NCI-H2081 (cell line): ENCODE data around the gene SRGN.
"Not testable (repeated sequence)": the region's sequence is repeated elsewhere in the genome, so short reads cannot be mapped to it uniquely, and the experiment has no call there.

ENCODE experiments used
- DNase-seq, 2 experiments: peaks; one replicate each; lab custom pipeline; 2025; lab: John Stamatoyannopoulos, UW

The SRGN gene

GRCh38 chr10:69141304-69141703 lies 53.4 kb downstream of the SRGN start:
- no peak for DNase-seq

DNA sequence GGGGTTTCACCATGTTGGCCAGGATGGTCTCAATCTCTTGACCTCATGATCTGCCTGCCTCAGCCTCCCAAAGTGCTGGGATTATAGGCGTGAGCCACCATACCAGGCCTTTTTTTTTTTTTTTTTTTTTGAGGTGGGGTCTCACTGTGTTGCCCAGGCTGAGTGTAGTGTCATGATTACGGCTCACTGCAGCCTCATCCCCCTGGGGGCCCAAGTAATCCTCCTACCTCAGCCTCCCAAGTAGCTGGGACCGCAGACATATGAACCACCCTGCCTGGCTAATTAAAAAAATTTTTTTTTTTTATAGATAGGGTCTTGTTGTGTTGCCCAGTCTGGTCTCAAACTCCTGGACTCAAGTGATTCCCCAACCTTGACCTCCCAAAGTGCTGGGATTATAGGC lies 54.2 kb downstream of the SRGN start:
- DNase-seq: not testable (repeated sequence)

DNA sequence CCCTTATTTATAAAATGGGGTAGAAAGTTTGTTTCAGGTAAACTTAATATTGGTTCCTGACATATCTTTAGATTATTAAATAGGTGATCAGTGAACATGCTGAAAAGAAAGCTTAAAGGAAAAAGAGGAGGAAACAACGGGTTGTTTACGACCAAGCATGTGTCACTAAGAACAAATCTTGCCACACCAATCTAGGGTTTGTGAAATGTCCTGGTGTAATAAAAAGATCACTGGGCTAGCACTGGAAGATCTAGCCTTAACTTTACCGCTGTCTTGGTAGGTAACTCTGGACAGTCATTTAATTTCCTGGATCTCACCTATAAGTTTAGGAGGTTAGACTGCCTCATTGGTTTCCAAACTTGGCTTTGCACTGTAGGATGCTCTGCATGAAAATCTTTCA lies 55.1 kb downstream of the SRGN start:
- DNase-seq: no peak

DNA sequence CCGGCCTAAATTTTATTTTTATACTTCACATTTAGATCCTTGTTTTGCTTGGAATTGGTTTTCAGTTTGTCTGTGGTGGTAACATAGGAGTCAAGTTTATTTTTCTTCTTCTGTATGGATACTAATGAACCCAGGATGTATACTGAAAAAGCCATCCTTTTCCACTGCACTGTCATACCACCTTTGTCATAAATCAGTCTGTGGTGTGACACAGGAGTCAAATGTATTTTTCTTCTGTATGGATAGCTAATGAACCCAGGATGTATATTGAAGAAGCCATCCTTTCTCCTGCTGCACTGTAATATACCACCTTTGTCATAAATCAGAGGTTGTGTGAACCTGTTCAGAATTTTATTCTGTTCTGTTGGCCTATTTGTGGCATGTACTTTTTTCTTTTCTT lies 57.4 kb downstream of the SRGN start:
- DNase-seq: no peak

DNA sequence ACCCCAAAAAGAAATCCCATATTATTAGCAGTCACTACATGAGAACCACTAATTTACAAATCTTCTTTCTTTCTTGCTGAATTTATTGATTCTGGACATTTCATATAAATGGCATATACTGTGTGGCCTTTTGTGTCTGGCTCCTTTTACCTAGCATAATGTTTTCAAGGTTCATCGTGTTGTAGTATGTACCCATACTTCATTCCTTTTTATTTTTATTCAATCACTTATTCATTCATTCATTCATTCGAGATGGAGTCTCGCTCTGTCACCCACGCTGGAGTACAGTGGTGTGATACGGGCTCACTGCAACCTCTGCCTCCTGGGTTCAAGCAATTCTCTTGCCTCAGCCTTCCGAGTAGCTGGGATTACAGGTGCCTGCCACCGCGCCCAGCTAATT lies 58.0 kb downstream of the SRGN start:
- DNase-seq: no peak

DNA sequence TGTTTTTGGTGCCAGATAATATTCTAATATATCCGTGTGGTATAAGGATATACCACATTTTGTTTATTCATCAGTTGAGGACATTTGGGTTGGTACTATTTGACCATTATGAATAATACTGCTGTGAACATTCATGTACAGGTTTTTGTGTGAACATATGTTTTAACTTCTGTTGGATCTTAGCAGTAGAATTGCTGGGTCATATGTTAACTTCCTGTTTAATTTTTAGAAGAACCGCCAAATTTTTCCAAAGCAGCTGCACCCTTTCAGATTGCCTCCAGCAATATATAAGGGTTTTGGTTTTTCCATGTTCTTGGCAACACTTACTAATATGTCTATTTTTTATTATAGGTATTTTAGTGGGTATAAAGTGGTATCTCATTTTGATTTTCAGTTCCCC lies 58.9 kb downstream of the SRGN start:
- DNase-seq: no peak

- DNase-seq: no peak
Measured at GRCh38 chr10:69151984-69152383, 64.1 kb downstream of the SRGN start.

DNA sequence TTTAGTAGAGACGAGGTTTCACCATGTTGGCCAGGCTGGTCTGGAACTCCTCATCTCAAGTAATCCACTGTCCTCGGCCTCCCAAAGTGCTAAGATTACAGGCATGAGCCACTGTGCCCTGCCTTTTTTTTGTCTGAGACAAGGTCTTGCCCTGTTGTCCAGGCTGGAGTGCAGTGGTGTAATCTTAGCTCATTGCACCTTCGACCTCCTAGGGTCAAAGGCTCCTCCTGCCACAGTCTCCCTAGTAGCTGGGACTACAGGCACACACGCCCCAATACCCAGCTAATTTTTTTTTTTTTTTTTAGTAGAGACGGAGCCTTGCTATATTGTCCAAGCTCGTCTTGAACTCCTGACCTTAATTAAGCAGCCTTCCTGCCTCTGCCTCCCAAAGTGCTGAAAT lies 65.3 kb downstream of the SRGN start:
- no peak for DNase-seq
